ENCODE results near the gene TBC1D22A. TPM values are rescaled to one million over a fixed set of nuclear protein-coding genes. Genes with fewer than 3 reads are reported as not detected.
A peak's percentile ranks its signal among the peaks of the same experiment; 100 is the strongest.

The TBC1D22A gene
- total RNA-seq, 2 donors from 2014 or later, result 21.0 to 27.9 TPM

GRCh38 chr22:47056361-47056760, 293.9 kb downstream of the TBC1D22A start:
- H3K27me3 Mint-ChIP-seq (ENCODE audit: insufficient read depth), result no peaks in the 10 kb centered on the region
- no peak overlapping the region for H3K4me3 ChIP-seq (ENCODE audit: low read length)
- peaks cover 5% of the 10 kb centered on the region for H3K36me3 ChIP-seq (ENCODE audit: control insufficient read depth, insufficient read depth, low read length)
- no peaks in the 10 kb centered on the region for H3K9me3 Mint-ChIP-seq
- peaks cover 7% of the 10 kb centered on the region for H3K4me1 Mint-ChIP-seq
- no peaks in the 10 kb centered on the region for H3K4me1 ChIP-seq (ENCODE audit: control insufficient read depth, insufficient read depth, low read length)
- no peak overlapping the region for H3K4me3 Mint-ChIP-seq
- no peaks in the 10 kb centered on the region for H3K9me3 ChIP-seq (ENCODE audit: control insufficient read depth, low read length)
- no peaks in the 10 kb centered on the region for H3K27me3 ChIP-seq (ENCODE audit: control insufficient read depth, insufficient read depth, low read length, poor library complexity, severe bottlenecking)
- WGBS, 2 experiments (ENCODE audit: insufficient coverage in 1 of 2, insufficient read length in 1 of 2), result 93 to 95% methylated on average over 9 of the region's 9 CpGs
- peak overlapping the region; percentile 66 for H3K27ac Mint-ChIP-seq
- no peak overlapping the region for H3K27ac ChIP-seq (ENCODE audit: low read depth, low read length)
- TF ChIP-seq CTCF (conservative IDR thresholded peaks at IDR 0.05), result no peak
- no peak overlapping the region for H3K9ac ChIP-seq (ENCODE audit: extremely low read depth, low read length, poor library complexity, severe bottlenecking)
- peaks cover 8% of the 10 kb centered on the region for H3K36me3 Mint-ChIP-seq (ENCODE audit: low read depth)
- no peak for DNase-seq

- WGBS, 2 experiments (ENCODE audit: insufficient coverage in 1 of 2, insufficient read length in 1 of 2), result 95 to 98% methylated on average over 8 to 18 of the region's 18 CpGs
- no peak overlapping the region for H3K4me3 Mint-ChIP-seq
- no peaks in the 10 kb centered on the region for H3K27me3 Mint-ChIP-seq (ENCODE audit: insufficient read depth)
- H3K36me3 ChIP-seq (ENCODE audit: control insufficient read depth, insufficient read depth, low read length), result peaks cover 5% of the 10 kb centered on the region
- no peak overlapping the region for H3K4me3 ChIP-seq (ENCODE audit: low read length)
- H3K9ac ChIP-seq (ENCODE audit: extremely low read depth, low read length, poor library complexity, severe bottlenecking), result no peak overlapping the region
- no peak for DNase-seq
- H3K4me1 Mint-ChIP-seq, result peaks cover 4% of the 10 kb centered on the region
- no peaks in the 10 kb centered on the region for H3K27me3 ChIP-seq (ENCODE audit: control insufficient read depth, insufficient read depth, low read length, poor library complexity, severe bottlenecking)
- peak overlapping the region; percentile 66 for H3K27ac Mint-ChIP-seq
- H3K9me3 Mint-ChIP-seq, result no peaks in the 10 kb centered on the region
- TF ChIP-seq CTCF (conservative IDR thresholded peaks at IDR 0.05), result no peak
- H3K4me1 ChIP-seq (ENCODE audit: control insufficient read depth, insufficient read depth, low read length), result no peaks in the 10 kb centered on the region
- peaks cover 11% of the 10 kb centered on the region for H3K36me3 Mint-ChIP-seq (ENCODE audit: low read depth)
- no peaks in the 10 kb centered on the region for H3K9me3 ChIP-seq (ENCODE audit: control insufficient read depth, low read length)
- no peak overlapping the region for H3K27ac ChIP-seq (ENCODE audit: low read depth, low read length)
Observed at GRCh38 chr22:47056776-47057470, 294.5 kb downstream of the TBC1D22A start.

- H3K9me3 Mint-ChIP-seq, result no peaks in the 10 kb centered on the region
Observed at GRCh38 chr22:47057916-47058585, 295.6 kb downstream of the TBC1D22A start.

More at GRCh38 chr22:47057916-47058585, 295.6 kb downstream of the TBC1D22A start:
- no peak overlapping the region for H3K27ac ChIP-seq (ENCODE audit: low read depth, low read length)
- H3K9me3 ChIP-seq (ENCODE audit: control insufficient read depth, low read length), result no peaks in the 10 kb centered on the region
- 93 to 94% methylated on average over 11 to 16 of the region's 16 CpGs for WGBS, 2 experiments (ENCODE audit: insufficient coverage in 1 of 2, insufficient read length in 1 of 2)
- no peak for TF ChIP-seq CTCF (conservative IDR thresholded peaks at IDR 0.05)
- Mint-ChIP-seq H3K4me1 (peaks cover 1% of the 10 kb centered on the region), H3K27ac (peak overlapping the region; percentile 84), H3K27me3 (ENCODE audit: insufficient read depth) (no peaks in the 10 kb centered on the region), H3K4me3 (no peak overlapping the region), H3K36me3 (ENCODE audit: low read depth) (peaks cover 19% of the 10 kb centered on the region)
- DNase-seq, result no peak
- H3K27me3 ChIP-seq (ENCODE audit: control insufficient read depth, insufficient read depth, low read length, poor library complexity, severe bottlenecking), result no peaks in the 10 kb centered on the region
- H3K4me3 ChIP-seq (ENCODE audit: low read length), result no peak overlapping the region
- H3K9ac ChIP-seq (ENCODE audit: extremely low read depth, low read length, poor library complexity, severe bottlenecking), result no peak overlapping the region
- H3K36me3 ChIP-seq (ENCODE audit: control insufficient read depth, insufficient read depth, low read length), result peaks cover 5% of the 10 kb centered on the region
- H3K4me1 ChIP-seq (ENCODE audit: control insufficient read depth, insufficient read depth, low read length), result no peaks in the 10 kb centered on the region

Measured in endodermal cell (in vitro differentiated cells).